Transverse colon (tissue), 4 donors: ENCODE measurements around the gene C8A. TPM values are rescaled to one million over a fixed set of nuclear protein-coding genes. Genes with fewer than 3 reads are reported as not detected.
A peak's percentile ranks its signal among the peaks of the same experiment; 100 is the strongest.

Experiments
- DNase-seq: peaks from one replicate; pipeline ENCODE4 v3.0.0-alpha.2; 2019
- H3K27ac ChIP-seq, 4 donors: fragments of 200-600 bp; sonication (generic); 2 replicates each; pipeline ENCODE4 v1.5.1; 2016 to 2018; ENCODE audit warnings: inconsistent platforms in 4 of 4
- H3K27me3 ChIP-seq: fragments of 200-600 bp; sonication (generic); 2 replicates; pipeline ENCODE4 v1.5.1; 2017; ENCODE audit warnings: inconsistent platforms
- H3K36me3 ChIP-seq, 4 donors: fragments of 200-600 bp; sonication (generic); 2 replicates each; pipeline ENCODE4 v1.5.1; 2017 to 2019; ENCODE audit warnings: inconsistent platforms in 4 of 4
- H3K4me1 ChIP-seq, 4 donors: fragments of 200-600 bp; sonication (generic); 2 replicates each; pipeline ENCODE4 v1.5.1; 2017 to 2020; ENCODE audit warnings: inconsistent platforms in 4 of 4
- H3K4me3 ChIP-seq, 4 donors: fragments of 200-600 bp; sonication (generic); 1 replicate in 1 of 4; 2 replicates in 3 of 4; pipeline versions ENCODE4 v1.5.1 to v1.6.1; 2017 to 2019; ENCODE audit warnings: inconsistent platforms in 4 of 4
- H3K9me3 ChIP-seq, 2 donors: fragments of 200-600 bp; sonication (generic); 2 replicates each; pipeline ENCODE4 v1.5.1; 2017 to 2019; ENCODE audit warnings: inconsistent platforms in 2 of 2
- CTCF ChIP-seq, 5 experiments: fragments of 200-600 bp in 3 of 5; fragments of 450-650 bp in 2 of 5; sonication (generic) in 3 of 5; IDR thresholded peaks; 1 replicate in 2 of 5; 2 replicates in 3 of 5; pipeline ENCODE4 v1.5.1; 2016 to 2017; ENCODE audit warnings: antibody characterized with exemption in 5 of 5, inconsistent platforms in 3 of 5, mild to moderate bottlenecking in 2 of 5, moderate library complexity in 1 of 5
- EP300 ChIP-seq: sonication (generic); formaldehyde crosslinking; IDR thresholded peaks from one replicate; pipeline ENCODE4 v1.6.1; 2017; ENCODE audit warnings: antibody characterized with exemption, low read depth
- POLR2A ChIP-seq: fragments of 450-650 bp; IDR thresholded peaks from one replicate; pipeline ENCODE4 v1.6.1; 2016; ENCODE audit warnings: antibody characterized with exemption, mild to moderate bottlenecking, moderate library complexity
- POLR2AphosphoS5 ChIP-seq, 3 donors: sonication (generic); formaldehyde crosslinking; IDR thresholded peaks; one replicate each; pipeline ENCODE4 v1.6.1; 2016; ENCODE audit warnings: antibody characterized with exemption in 3 of 3
- WGBS, 2 donors: methylation state at CpG; one replicate each; pipeline ENCODE4 v1.1.5; 2018; ENCODE audit warnings: low coverage in 1 of 2; 5-methylcytosine and 5-hydroxymethylcytosine counted together
- in situ Hi-C, 4 donors: fragments of 200-750 bp; cut with MboI; loops; one replicate each; pipeline versions ENCODE4 v1.15.0 to v1.15.1; 2017; ENCODE audit warnings: low sequenced_read_pairs in 3 of 4, low pct_ligation_motif_present in 1 of 4, low pct_unique_long_range_greater_than_20kb in 1 of 4
- intact Hi-C: fragments of 100-400 bp; cut with DNase I; formaldehyde crosslinking; loops from one replicate; pipeline ENCODE4 v1.15.1; 2023; ENCODE audit warnings: low total_unique reads
- total RNA-seq, 4 donors: library from RNA; depleted of rRNA; stranded (reverse); fragments of >200 nt; gene quantifications; one replicate each; pipeline ENCODE4 v1.1.0, GENCODE V29; 2016

C8A gene
- total RNA-seq, 4 donors from 2014 or later, result not detected

GRCh38 chr1:56819387-56819899 lies 35.2 kb upstream of the C8A start, which contains the start of gene FYB2:
FYB2 (minus strand) TSS chr1:56819404; CDS start chr1:56819290, 114 bp downstream.
- TF ChIP-seq CTCF (IDR thresholded peaks at IDR 0.05) (no peak), POLR2A (no peak), POLR2AphosphoS5 (IDR thresholded peaks at IDR 0.05) (no peak), EP300 (no peak)
- in situ Hi-C loops, result no loop called here
- peak; percentile 35 for DNase-seq
- H3K27me3 ChIP-seq, result no peaks in the 10 kb centered on the region
- intact Hi-C loops, result loop anchor here (10.0 kb wide), 1 partner anchor 1535 kb away; no protein-coding TSS in a partner anchor
- H3K9me3 ChIP-seq, result no peaks in the 10 kb centered on the region
- H3K4me3 ChIP-seq, result peak within 1 kb of the TSS in 1 of 4 donors; percentile 15
- H3K4me1 ChIP-seq, result peaks cover 0 to 20% (median 9%) of the 10 kb centered on the region in 4 donors
- peak within 1 kb of the TSS in 3 of 4 donors; percentile 4 to 18 (median 8) for H3K27ac ChIP-seq
- no peaks in the 10 kb centered on the region for H3K36me3 ChIP-seq
- WGBS, 2 donors, result 66% methylated on average over 7 of the region's 10 CpGs; no CpG with 5 or more reads in 1 of the 2 donors

GRCh38 chr1:56820755-56821461 lies 33.7 kb upstream of the C8A start:
- intact Hi-C loops, result no loop called here
- Histone ChIP-seq H3K36me3 (no peaks in the 10 kb centered on the region), H3K27me3 (no peaks in the 10 kb centered on the region), H3K4me1 (peaks cover 0 to 20% (median 9%) of the 10 kb centered on the region in 4 donors), H3K9me3 (no peaks in the 10 kb centered on the region), H3K27ac (no peak overlapping the region), H3K4me3 (no peak overlapping the region)
- in situ Hi-C loops, result no loop called here
- 10 to 17% methylated on average over 4 to 7 of the region's 7 CpGs for WGBS, 2 donors
- peak; percentile 86 for DNase-seq
- TF ChIP-seq CTCF (IDR thresholded peaks at IDR 0.05), result peak; percentile 82 to 93 (median 87)
- TF ChIP-seq POLR2A, result no peak

- no peak overlapping the region for H3K27ac ChIP-seq
- in situ Hi-C loops (no loop called here), intact Hi-C loops (no loop called here)
- no peaks in the 10 kb centered on the region for H3K9me3 ChIP-seq
- DNase-seq, result no peak
- WGBS, 2 donors, result 0 to 8% methylated on average over 1 of the region's 1 CpG
- H3K27me3 ChIP-seq, result no peaks in the 10 kb centered on the region
- peaks cover 0 to 20% (median 9%) of the 10 kb centered on the region in 4 donors for H3K4me1 ChIP-seq
- H3K4me3 ChIP-seq, result no peak overlapping the region
- H3K36me3 ChIP-seq, result no peaks in the 10 kb centered on the region
- no peak for TF ChIP-seq POLR2AphosphoS5 (IDR thresholded peaks at IDR 0.05)
- TF ChIP-seq EP300, result no peak
- no peak for TF ChIP-seq POLR2A
- no peak for TF ChIP-seq CTCF (IDR thresholded peaks at IDR 0.05)
These were observed 33.2 kb upstream of the C8A start for GRCh38 chr1:56821462-56821797.

GRCh38 chr1:56824271-56824670 lies 30.3 kb upstream of the C8A start:
- H3K9me3 ChIP-seq, result no peaks in the 10 kb centered on the region

More at GRCh38 chr1:56824271-56824670, 30.3 kb upstream of the C8A start:
- H3K36me3 ChIP-seq, result no peaks in the 10 kb centered on the region
- in situ Hi-C loops (no loop called here), intact Hi-C loops (no loop called here)
- DNase-seq, result no peak
- no peak for TF ChIP-seq POLR2A
- TF ChIP-seq EP300, result no peak
- TF ChIP-seq POLR2AphosphoS5 (IDR thresholded peaks at IDR 0.05), result no peak
- TF ChIP-seq CTCF (IDR thresholded peaks at IDR 0.05), result no peak
- no peak overlapping the region for H3K27ac ChIP-seq
- WGBS, 2 donors, result 80 to 96% methylated on average over 1 to 2 of the region's 2 CpGs
- H3K4me1 ChIP-seq, result peaks cover 0 to 12% (median 4%) of the 10 kb centered on the region in 4 donors
- peaks cover 2% of the 10 kb centered on the region for H3K27me3 ChIP-seq
- H3K4me3 ChIP-seq, result no peak overlapping the region
